Measurements from ENCODE around the gene ZNF79. TPM values are rescaled to one million over a fixed set of nuclear protein-coding genes. Genes with fewer than 3 reads are reported as not detected.
A peak's percentile ranks its signal among the peaks of the same experiment; 100 is the strongest.

ZNF79 gene
- total and polyA plus RNA-seq, 2 experiments from 2014 or later = 4.6 to 8.2 TPM

- H3K9me3 ChIP-seq (ENCODE audit: low read depth) = no peaks in the 10 kb centered on the region
- H3K27me3 ChIP-seq = no peaks in the 10 kb centered on the region
- H3K27ac ChIP-seq = peak overlapping the region; percentile 80
- peak; percentile 48 to 57 for DNase-seq (ENCODE audit: low read depth in 1 of 2, low spot score in 1 of 2)
- peak overlapping the region; percentile 97 for H3K4me3 ChIP-seq
- no peak for TF ChIP-seq CTCF (IDR thresholded peaks at IDR 0.05; ENCODE audit: low read depth, low read length)
- peaks cover 23% of the 10 kb centered on the region for H3K36me3 ChIP-seq
- H3K4me1 ChIP-seq (ENCODE audit: low read depth) = peaks cover 22% of the 10 kb centered on the region
Observed at GRCh38 chr9:127451858-127452656, 27.9 kb downstream of the ZNF79 start.

GRCh38 chr9:127452691-127453090, 28.5 kb downstream of the ZNF79 start:
- TF ChIP-seq CTCF (IDR thresholded peaks at IDR 0.05; ENCODE audit: low read depth, low read length) = no peak
- Histone ChIP-seq H3K4me1 (ENCODE audit: low read depth) (peaks cover 22% of the 10 kb centered on the region), H3K27ac (no peak overlapping the region), H3K9me3 (ENCODE audit: low read depth) (no peaks in the 10 kb centered on the region), H3K27me3 (no peaks in the 10 kb centered on the region), H3K4me3 (peak overlapping the region; percentile 97), H3K36me3 (peaks cover 16% of the 10 kb centered on the region)
- peak; percentile 57 to 73 for DNase-seq (ENCODE audit: low read depth in 1 of 2, low spot score in 1 of 2)

- H3K4me3 ChIP-seq = no peak overlapping the region
- no peaks in the 10 kb centered on the region for H3K9me3 ChIP-seq (ENCODE audit: low read depth)
- DNase-seq (ENCODE audit: low read depth in 1 of 2, low spot score in 1 of 2) = no peak
- peaks cover 12% of the 10 kb centered on the region for H3K36me3 ChIP-seq
- H3K4me1 ChIP-seq (ENCODE audit: low read depth) = peaks cover 7% of the 10 kb centered on the region
- TF ChIP-seq CTCF (IDR thresholded peaks at IDR 0.05; ENCODE audit: low read depth, low read length) = peak; percentile 18
- H3K27ac ChIP-seq = no peak overlapping the region
- H3K27me3 ChIP-seq = no peaks in the 10 kb centered on the region
Observed at GRCh38 chr9:127455324-127455992, 31.3 kb downstream of the ZNF79 start.

- DNase-seq (ENCODE audit: low read depth in 1 of 2, low spot score in 1 of 2) = no peak
- Histone ChIP-seq H3K9me3 (ENCODE audit: low read depth) (no peaks in the 10 kb centered on the region), H3K27ac (no peak overlapping the region), H3K36me3 (peaks cover 23% of the 10 kb centered on the region), H3K27me3 (no peaks in the 10 kb centered on the region), H3K4me1 (ENCODE audit: low read depth) (peaks cover 4% of the 10 kb centered on the region), H3K4me3 (no peak overlapping the region)
- no peak for TF ChIP-seq CTCF (IDR thresholded peaks at IDR 0.05; ENCODE audit: low read depth, low read length)
Observed at GRCh38 chr9:127457191-127457878, 33.2 kb downstream of the ZNF79 start.

GRCh38 chr9:127458921-127459320, 34.7 kb downstream of the ZNF79 start:
- no peak for TF ChIP-seq CTCF (IDR thresholded peaks at IDR 0.05; ENCODE audit: low read depth, low read length)

More at GRCh38 chr9:127458921-127459320, 34.7 kb downstream of the ZNF79 start:
- peaks cover 5% of the 10 kb centered on the region for H3K4me1 ChIP-seq (ENCODE audit: low read depth)
- no peaks in the 10 kb centered on the region for H3K27me3 ChIP-seq
- H3K27ac ChIP-seq = no peak overlapping the region
- H3K36me3 ChIP-seq = peaks cover 24% of the 10 kb centered on the region
- no peak overlapping the region for H3K4me3 ChIP-seq
- H3K9me3 ChIP-seq (ENCODE audit: low read depth) = no peaks in the 10 kb centered on the region
- DNase-seq (ENCODE audit: low read depth in 1 of 2, low spot score in 1 of 2) = no peak
